Neural progenitor cell (in vitro differentiated cells): ENCODE data around the gene LZTS3. TPM values are rescaled to one million over a fixed set of nuclear protein-coding genes. Genes with fewer than 3 reads are reported as not detected.

ENCODE experiments used
- DNase-seq: peaks from one replicate; pipeline ENCODE4 v3.0.0-alpha.2; 2016; ENCODE audit warnings: low spot score
- H2AFZ ChIP-seq: fragments of 200-600 bp; sonication (generic); replicated peaks from 2 replicates; pipeline ENCODE4 v1.6.1; 2016; ENCODE audit warnings: antibody characterized with exemption
- H3F3A ChIP-seq: fragments of 200-600 bp; sonication (generic); 2 replicates; pipeline ENCODE4 v1.6.1; 2016; ENCODE audit warnings: antibody characterized with exemption, low read depth
- H3K27ac ChIP-seq: fragments of 200-600 bp; sonication (generic); 2 replicates; pipeline ENCODE4 v1.5.1; 2016; ENCODE audit warnings: mild to moderate bottlenecking
- H3K27me3 ChIP-seq: fragments of 200-600 bp; sonication (generic); 2 replicates; pipeline ENCODE4 v1.6.1; 2016; ENCODE audit warnings: mild to moderate bottlenecking, moderate library complexity
- H3K36me3 ChIP-seq: fragments of 200-600 bp; sonication (generic); 2 replicates; pipeline ENCODE4 v1.5.1; 2016
- H3K4me1 ChIP-seq: fragments of 200-600 bp; sonication (generic); 2 replicates; pipeline ENCODE4 v1.6.1; 2016; ENCODE audit warnings: mixed run types
- H3K4me2 ChIP-seq: fragments of 200-600 bp; sonication (generic); 2 replicates; pipeline ENCODE4 v1.6.1; 2016
- H3K4me3 ChIP-seq: fragments of 200-600 bp; sonication (generic); 2 replicates; pipeline ENCODE4 v1.5.1; 2016
- H3K79me2 ChIP-seq: fragments of 200-600 bp; sonication (generic); 2 replicates; pipeline ENCODE4 v1.6.1; 2016; ENCODE audit warnings: low read depth
- H3K9ac ChIP-seq: fragments of 200-600 bp; sonication (generic); 2 replicates; pipeline ENCODE4 v1.6.1; 2016
- H3K9me3 ChIP-seq: fragments of 200-600 bp; sonication (generic); 2 replicates; pipeline ENCODE4 v1.5.1; 2016; ENCODE audit warnings: low read depth
- H4K20me1 ChIP-seq: fragments of 200-600 bp; sonication (generic); 2 replicates; pipeline ENCODE4 v1.6.1; 2016; ENCODE audit warnings: low read depth
- H3K27ac Mint-ChIP-seq: 3 replicates; pipeline ENCODE4 v1.8.0; 2021; ENCODE audit warnings: mixed read lengths
- H3K27me3 Mint-ChIP-seq: 2 replicates; pipeline ENCODE4 v1.8.0; 2022; ENCODE audit warnings: low read depth, mild to moderate bottlenecking, inconsistent platforms, moderate library complexity, mixed read lengths; ENCODE audit not compliant: insufficient read depth
- H3K36me3 Mint-ChIP-seq: 3 replicates; pipeline ENCODE4 v1.8.0; 2021; ENCODE audit warnings: mixed read lengths
- H3K4me1 Mint-ChIP-seq: 3 replicates; pipeline ENCODE4 v1.8.0; 2021; ENCODE audit warnings: mixed read lengths
- H3K4me3 Mint-ChIP-seq: 3 replicates; pipeline ENCODE4 v1.8.0; 2021; ENCODE audit warnings: mild to moderate bottlenecking, moderate library complexity, mixed read lengths
- H3K9me3 Mint-ChIP-seq: 3 replicates; pipeline ENCODE4 v1.8.0; 2020; ENCODE audit warnings: mixed read lengths
- CTCF ChIP-seq: fragments of 200-600 bp; sonication (generic); IDR thresholded peaks from 2 replicates; pipeline ENCODE4 v1.5.1; 2017; ENCODE audit warnings: antibody characterized with exemption, mild to moderate bottlenecking
- EZH2 ChIP-seq: fragments of 200-600 bp; sonication (generic); IDR thresholded peaks from 2 replicates; pipeline ENCODE4 v1.6.1; 2017; ENCODE audit warnings: antibody characterized with exemption, mild to moderate bottlenecking, moderate library complexity
- EZH2phosphoT487 ChIP-seq: fragments of 200-600 bp; sonication (generic); IDR thresholded peaks from 2 replicates; pipeline ENCODE4 v1.6.1; 2017; ENCODE audit warnings: antibody characterized with exemption
- total RNA-seq: library from RNA; depleted of rRNA; stranded (reverse); fragments of >200 nt; gene quantifications from 2 replicates; pipeline ENCODE4 v1.2.3, GENCODE V29; 2015; ENCODE audit warnings: low replicate concordance

The LZTS3 gene
- total RNA-seq, 1 donor from 2014 or later = 3.7 TPM

- no peaks in the 10 kb centered on the region for H3K9me3 ChIP-seq
- peak; percentile 73 for DNase-seq
- H3F3A ChIP-seq = peaks cover 19% of the 10 kb centered on the region
- H4K20me1 ChIP-seq = no peaks in the 10 kb centered on the region
- H3K4me1 ChIP-seq = peaks cover 8% of the 10 kb centered on the region
- H3K9me3 Mint-ChIP-seq = no peaks in the 10 kb centered on the region
- peak within 1 kb of the TSS; percentile 30 for H3K27ac ChIP-seq
- H2AFZ ChIP-seq = peak within 1 kb of the TSS; percentile 97
- TF ChIP-seq CTCF (no peak), EZH2phosphoT487 (no peak), EZH2 (no peak)
- H3K27ac Mint-ChIP-seq = peak within 1 kb of the TSS; percentile 93
- H3K4me3 Mint-ChIP-seq = peak within 1 kb of the TSS; percentile 96
- H3K4me3 ChIP-seq = peak within 1 kb of the TSS; percentile 77
- peaks cover 4% of the 10 kb centered on the region for H3K27me3 Mint-ChIP-seq
- H3K27me3 ChIP-seq = no peaks in the 10 kb centered on the region
- peaks cover 46% of the 10 kb centered on the region for H3K79me2 ChIP-seq
- peaks cover 3% of the 10 kb centered on the region for H3K36me3 Mint-ChIP-seq
- H3K4me1 Mint-ChIP-seq = peaks cover 16% of the 10 kb centered on the region
- peak within 1 kb of the TSS; percentile 98 for H3K4me2 ChIP-seq
- H3K9ac ChIP-seq = peak within 1 kb of the TSS; percentile 71
- no peaks in the 10 kb centered on the region for H3K36me3 ChIP-seq
Measured at GRCh38 chr20:3209257-3209945, 36.1 kb upstream of the LZTS3 start, which contains the start of gene ITPA. TSS of gene ITPA (plus strand) at chr20:3209498. CDS start at chr20:3209552, 54 bp downstream.

- no peaks in the 10 kb centered on the region for H3K9me3 ChIP-seq
- H3K27me3 ChIP-seq = no peaks in the 10 kb centered on the region
- H2AFZ ChIP-seq = peak overlapping the region; percentile 97
- DNase-seq = peak; percentile 26
- no peak for TF ChIP-seq EZH2
- TF ChIP-seq CTCF = no peak
- TF ChIP-seq EZH2phosphoT487 = no peak
- H3K79me2 ChIP-seq = peaks cover 51% of the 10 kb centered on the region
- peaks cover 20% of the 10 kb centered on the region for H3F3A ChIP-seq
- Mint-ChIP-seq H3K4me1 (peaks cover 17% of the 10 kb centered on the region), H3K36me3 (peaks cover 3% of the 10 kb centered on the region), H3K27me3 (peaks cover 4% of the 10 kb centered on the region), H3K4me3 (peak overlapping the region; percentile 96), H3K27ac (peak overlapping the region; percentile 93), H3K9me3 (no peaks in the 10 kb centered on the region)
- H4K20me1 ChIP-seq = no peaks in the 10 kb centered on the region
- H3K4me2 ChIP-seq = peak overlapping the region; percentile 98
- peaks cover 8% of the 10 kb centered on the region for H3K4me1 ChIP-seq
- peak overlapping the region; percentile 71 for H3K9ac ChIP-seq
- no peaks in the 10 kb centered on the region for H3K36me3 ChIP-seq
- peak overlapping the region; percentile 30 for H3K27ac ChIP-seq
- peak overlapping the region; percentile 77 for H3K4me3 ChIP-seq
Measured at GRCh38 chr20:3208786-3209256, 35.5 kb upstream of the LZTS3 start.

- peak within 1 kb of the TSS; percentile 84 for H2AFZ ChIP-seq
Measured at GRCh38 chr20:3204124-3204794, 30.9 kb upstream of the LZTS3 start, which contains the start of gene DDRGK1. TSS of gene DDRGK1 (minus strand) at chr20:3204682. CDS start at chr20:3204627, 55 bp downstream.

More at GRCh38 chr20:3204124-3204794, 30.9 kb upstream of the LZTS3 start, which contains the start of gene DDRGK1:
- Histone ChIP-seq H3K9ac (peak within 1 kb of the TSS; percentile 64), H3K27ac (no peak within 1 kb of the TSS), H3K36me3 (no peaks in the 10 kb centered on the region), H3K27me3 (no peaks in the 10 kb centered on the region), H3K4me2 (peak within 1 kb of the TSS; percentile 95), H4K20me1 (peaks cover 11% of the 10 kb centered on the region), H3K9me3 (no peaks in the 10 kb centered on the region), H3K4me1 (peaks cover 11% of the 10 kb centered on the region), H3K79me2 (peaks cover 34% of the 10 kb centered on the region), H3K4me3 (peak within 1 kb of the TSS; percentile 75), H3F3A (peaks cover 20% of the 10 kb centered on the region)
- DNase-seq = peak; percentile 88
- Mint-ChIP-seq H3K27ac (peak within 1 kb of the TSS; percentile 78), H3K27me3 (peaks cover 4% of the 10 kb centered on the region), H3K36me3 (peaks cover 10% of the 10 kb centered on the region), H3K4me1 (peaks cover 15% of the 10 kb centered on the region), H3K4me3 (peak within 1 kb of the TSS; percentile 97), H3K9me3 (no peaks in the 10 kb centered on the region)
- TF ChIP-seq EZH2phosphoT487 (no peak), CTCF (no peak), EZH2 (no peak)
